NB4 (cell line): ENCODE measurements around the gene RAB3IL1.

Source experiments
- DNase-seq: peaks from one replicate; pipeline ENCODE4 v3.0.0; 2010; ENCODE audit warnings: low read depth
- H3K4me3 ChIP-seq: one replicate; pipeline ENCODE4 v1.5.1; 2011; ENCODE audit warnings: mild to moderate bottlenecking, low read depth, low read length, moderate library complexity
- MYC ChIP-seq: IDR thresholded peaks from 2 replicates; pipeline ENCODE4 v1.6.1; 2011; ENCODE audit warnings: low read depth, low read length
- POLR2A ChIP-seq: IDR thresholded peaks from 2 replicates; pipeline ENCODE4 v1.6.1; 2011; ENCODE audit warnings: mild to moderate bottlenecking; ENCODE audit not compliant: insufficient read length; ENCODE audit errors: extremely low read depth
- TF ChIP-seq, protein P1 (sequence below): IDR thresholded peaks from one replicate; pipeline ENCODE4 v1.5.1; 2012; ENCODE audit warnings: low read depth, low read length
- TF ChIP-seq, protein P2 (sequence below): IDR thresholded peaks from 2 replicates; pipeline ENCODE4 v1.6.1; 2011; ENCODE audit warnings: low read depth, low read length

Gene RAB3IL1

DNA sequence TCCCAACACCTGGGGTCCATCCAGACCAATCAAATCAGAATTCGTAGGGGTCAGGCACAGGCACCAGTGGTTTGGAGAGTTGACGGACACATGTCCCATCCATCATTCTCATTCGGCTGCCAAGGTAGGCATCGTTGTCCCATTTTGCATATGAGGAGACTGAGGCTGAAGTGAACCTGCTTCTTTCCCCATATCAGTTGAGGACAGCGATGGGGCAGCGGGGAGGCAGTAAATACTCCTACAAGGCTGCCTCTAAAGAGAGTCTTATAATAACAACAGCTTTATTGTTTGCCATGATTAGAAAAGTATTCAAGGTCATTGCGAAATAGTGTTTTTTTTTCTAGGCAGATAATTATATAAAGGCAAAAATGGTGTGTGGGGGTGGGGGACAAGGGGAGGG lies 31.1 kb upstream of the RAB3IL1 start:
- TF ChIP-seq, protein P1, sequence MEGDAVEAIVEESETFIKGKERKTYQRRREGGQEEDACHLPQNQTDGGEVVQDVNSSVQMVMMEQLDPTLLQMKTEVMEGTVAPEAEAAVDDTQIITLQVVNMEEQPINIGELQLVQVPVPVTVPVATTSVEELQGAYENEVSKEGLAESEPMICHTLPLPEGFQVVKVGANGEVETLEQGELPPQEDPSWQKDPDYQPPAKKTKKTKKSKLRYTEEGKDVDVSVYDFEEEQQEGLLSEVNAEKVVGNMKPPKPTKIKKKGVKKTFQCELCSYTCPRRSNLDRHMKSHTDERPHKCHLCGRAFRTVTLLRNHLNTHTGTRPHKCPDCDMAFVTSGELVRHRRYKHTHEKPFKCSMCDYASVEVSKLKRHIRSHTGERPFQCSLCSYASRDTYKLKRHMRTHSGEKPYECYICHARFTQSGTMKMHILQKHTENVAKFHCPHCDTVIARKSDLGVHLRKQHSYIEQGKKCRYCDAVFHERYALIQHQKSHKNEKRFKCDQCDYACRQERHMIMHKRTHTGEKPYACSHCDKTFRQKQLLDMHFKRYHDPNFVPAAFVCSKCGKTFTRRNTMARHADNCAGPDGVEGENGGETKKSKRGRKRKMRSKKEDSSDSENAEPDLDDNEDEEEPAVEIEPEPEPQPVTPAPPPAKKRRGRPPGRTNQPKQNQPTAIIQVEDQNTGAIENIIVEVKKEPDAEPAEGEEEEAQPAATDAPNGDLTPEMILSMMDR, result no peak
- TF ChIP-seq MYC, result no peak
- no peak for TF ChIP-seq POLR2A
- TF ChIP-seq, protein P2, sequence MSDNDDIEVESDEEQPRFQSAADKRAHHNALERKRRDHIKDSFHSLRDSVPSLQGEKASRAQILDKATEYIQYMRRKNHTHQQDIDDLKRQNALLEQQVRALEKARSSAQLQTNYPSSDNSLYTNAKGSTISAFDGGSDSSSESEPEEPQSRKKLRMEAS, result no peak
- no peak for DNase-seq
- no peak overlapping the region for H3K4me3 ChIP-seq

DNA sequence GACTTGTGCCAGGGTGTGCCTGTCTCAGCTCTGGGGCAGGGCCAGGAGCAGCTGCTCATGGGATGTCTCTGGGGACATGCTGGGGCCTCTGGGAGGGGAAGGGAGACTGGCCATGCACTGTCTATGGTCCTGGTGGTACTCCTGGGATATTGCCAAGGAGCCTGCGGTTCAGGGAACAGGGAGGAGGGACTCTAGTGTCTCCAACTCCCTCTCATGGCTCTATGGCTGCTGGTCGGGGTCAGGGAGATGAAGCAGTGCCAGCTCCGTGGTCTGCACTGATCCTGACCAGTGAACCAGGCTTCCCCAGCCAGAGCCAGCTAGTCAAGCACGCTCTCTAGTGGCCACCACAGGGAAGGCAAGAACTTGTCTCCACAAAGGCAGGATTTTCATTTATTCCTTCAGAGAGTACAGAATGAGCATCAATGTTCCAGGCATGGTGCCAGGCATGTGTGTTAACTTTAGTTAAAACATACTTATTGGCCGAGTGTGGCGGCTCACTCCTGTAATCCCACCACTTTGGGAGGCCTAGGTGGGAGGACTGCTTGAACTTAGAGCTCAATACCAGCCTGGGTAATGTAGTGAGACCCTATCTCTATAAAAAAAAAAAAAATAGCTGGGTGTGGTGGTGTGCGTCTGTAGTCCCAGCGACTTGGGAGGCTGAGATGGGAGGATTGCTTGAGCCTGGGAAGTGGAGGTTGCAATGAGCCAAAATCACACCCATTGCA lies 30.3 kb upstream of the RAB3IL1 start:
- DNase-seq, result peak; percentile 81

DNA sequence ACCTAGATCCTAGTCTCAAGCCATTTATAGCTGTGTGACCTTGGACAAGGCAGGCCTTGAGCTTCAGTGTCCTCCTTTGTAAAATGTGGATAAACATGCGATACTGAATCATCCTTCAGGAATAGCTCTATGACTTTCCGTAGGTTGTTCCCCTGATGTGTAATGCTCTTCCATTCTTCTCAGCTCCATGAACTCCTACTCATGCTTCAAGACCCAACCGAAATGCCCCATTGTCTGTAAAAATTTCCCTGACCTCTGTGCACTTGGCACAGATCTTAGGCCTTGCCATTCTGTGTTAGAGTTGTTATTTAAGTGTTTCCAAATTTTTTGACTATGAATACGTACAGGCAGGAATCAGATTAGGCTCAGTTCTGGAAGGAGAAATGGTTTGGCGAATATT lies 29.5 kb upstream of the RAB3IL1 start:
- no peak for DNase-seq
- TF ChIP-seq POLR2A (no peak), MYC (no peak)
- TF ChIP-seq, protein P2, result no peak
- TF ChIP-seq, protein P1, result no peak
- H3K4me3 ChIP-seq, result no peak overlapping the region

More for the DNA sequence above, 30.3 kb upstream of the RAB3IL1 start:
- TF ChIP-seq MYC (0 out of 2 replicates have a peak, but pooled peaks have one; percentile 15), POLR2A (no peak)
- TF ChIP-seq, protein P1, result peak; percentile 98
- TF ChIP-seq, protein P2, result no peak
- H3K4me3 ChIP-seq, result no peak overlapping the region

DNA sequence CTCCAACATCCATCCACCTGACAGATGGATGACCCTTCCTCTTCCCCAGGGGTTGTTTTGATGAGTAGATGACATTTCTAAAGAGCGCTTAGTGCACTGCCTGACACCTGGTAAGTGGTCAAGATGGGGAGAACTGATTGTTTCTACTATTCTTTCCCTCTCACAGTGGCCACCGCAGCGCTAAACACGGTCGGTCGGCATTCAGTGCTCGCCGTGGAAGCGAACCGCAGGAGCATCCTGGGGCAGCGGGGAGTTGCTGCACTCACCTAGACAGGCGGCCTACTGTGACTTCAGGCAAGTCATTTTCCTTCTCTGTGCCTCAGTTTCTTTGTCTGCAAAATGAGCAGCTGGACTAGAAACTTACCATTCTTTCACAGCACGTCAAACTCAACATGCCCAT lies 27.8 kb upstream of the RAB3IL1 start:
- H3K4me3 ChIP-seq, result no peak overlapping the region
- TF ChIP-seq, protein P1, result no peak
- TF ChIP-seq MYC (no peak), POLR2A (no peak)
- TF ChIP-seq, protein P2, result no peak
- DNase-seq, result no peak

DNA sequence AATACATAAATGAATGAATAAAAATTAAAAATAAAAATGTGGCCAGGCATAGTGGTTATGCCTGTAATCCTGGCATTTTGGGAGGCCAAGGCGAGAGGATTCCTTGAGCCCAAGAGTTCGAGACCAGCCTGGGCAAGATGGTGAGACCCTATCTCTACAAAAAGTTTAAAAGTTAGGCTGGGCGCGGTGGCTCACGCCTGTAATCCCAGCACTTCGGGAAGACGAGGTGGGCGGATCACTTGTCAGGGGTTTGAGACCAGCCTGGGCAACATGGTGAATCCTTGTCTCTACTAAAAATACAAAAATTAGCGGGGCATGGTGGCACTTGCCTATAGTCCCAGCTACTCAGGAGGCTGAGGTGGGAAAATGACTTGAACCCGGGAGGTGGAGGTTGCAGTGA lies 23.1 kb upstream of the RAB3IL1 start:
- no peak overlapping the region for H3K4me3 ChIP-seq
- TF ChIP-seq MYC, result no peak
- no peak for DNase-seq

DNA sequence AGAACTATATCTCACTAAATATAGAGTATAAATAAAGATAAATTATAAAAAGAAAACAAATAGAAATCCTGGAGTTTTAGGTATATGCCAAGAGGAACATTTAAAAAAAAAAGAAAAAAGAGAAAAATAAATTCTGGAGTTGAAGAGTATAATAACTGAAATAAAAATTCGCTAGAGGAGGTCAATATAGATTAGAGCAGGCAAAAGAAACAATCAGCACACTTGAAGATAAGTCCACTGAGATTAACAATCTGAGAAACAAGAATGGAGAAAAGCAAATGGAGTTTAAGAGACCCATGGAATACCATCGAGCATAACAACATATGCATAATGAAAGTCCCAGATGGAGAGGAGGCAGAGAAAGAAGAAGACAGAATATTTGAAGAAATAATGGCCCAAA lies 18.5 kb upstream of the RAB3IL1 start:
- DNase-seq, result no peak
- H3K4me3 ChIP-seq, result no peak overlapping the region
- TF ChIP-seq, protein P1, result no peak
- TF ChIP-seq, protein P2, result no peak
- no peak for TF ChIP-seq POLR2A
- no peak for TF ChIP-seq MYC
